H9 (cell line): ENCODE results near the gene KRT6C. TPM values are rescaled to one million over a fixed set of nuclear protein-coding genes. Genes with fewer than 3 reads are reported as not detected.
A peak's percentile ranks its signal among the peaks of the same experiment; 100 is the strongest.

Experiments
- DNase-seq: peaks from one replicate; pipeline ENCODE4 v3.0.0-alpha.2; 2017
- H2AFZ ChIP-seq: one replicate; pipeline ENCODE4 v1.6.1; 2013; ENCODE audit warnings: mild to moderate bottlenecking, low read length, control low read depth, moderate library complexity
- H2AK5ac ChIP-seq: 2 replicates; pipeline ENCODE4 v1.6.1; 2013; ENCODE audit warnings: low read length, control low read depth, mixed read lengths; ENCODE audit not compliant: insufficient read length
- H2BK120ac ChIP-seq: one replicate; pipeline ENCODE4 v1.6.1; 2013; ENCODE audit warnings: low read depth, mild to moderate bottlenecking, low read length, control low read depth, inconsistent platforms; ENCODE audit not compliant: poor library complexity, severe bottlenecking
- H2BK12ac ChIP-seq: 2 replicates; pipeline ENCODE4 v1.6.1; 2013; ENCODE audit warnings: low read length, control low read depth, mixed read lengths, low read depth; ENCODE audit not compliant: insufficient read length
- H2BK15ac ChIP-seq: 2 replicates; pipeline ENCODE4 v1.6.1; 2013; ENCODE audit warnings: low read depth, low read length, control low read depth
- H2BK20ac ChIP-seq: one replicate; pipeline ENCODE4 v1.6.1; 2013; ENCODE audit warnings: low read depth, mild to moderate bottlenecking, low read length, control low read depth, inconsistent platforms; ENCODE audit not compliant: poor library complexity, severe bottlenecking
- H2BK5ac ChIP-seq: 2 replicates; pipeline ENCODE4 v1.6.1; 2013; ENCODE audit warnings: low read length, control low read depth, mixed read lengths; ENCODE audit not compliant: insufficient read length
- H3K14ac ChIP-seq: 2 replicates; pipeline ENCODE4 v1.6.1; 2013; ENCODE audit warnings: low read length, control low read depth; ENCODE audit not compliant: insufficient read depth
- H3K18ac ChIP-seq: 2 replicates; pipeline ENCODE4 v1.6.1; 2013; ENCODE audit warnings: low read depth, mild to moderate bottlenecking, mixed read lengths, low read length, control low read depth; ENCODE audit not compliant: insufficient read length
- H3K23ac ChIP-seq: 2 replicates; pipeline ENCODE4 v1.6.1; 2013; ENCODE audit warnings: low read length, control low read depth, mixed read lengths, low read depth; ENCODE audit not compliant: insufficient read length
- H3K23me2 ChIP-seq: 2 replicates; pipeline ENCODE4 v1.6.1; 2013; ENCODE audit warnings: low read depth, mild to moderate bottlenecking, mixed read lengths, low read length, control low read depth; ENCODE audit not compliant: insufficient read length, poor library complexity, severe bottlenecking
- H3K27ac ChIP-seq: 2 replicates; pipeline ENCODE4 v1.5.1; 2013; ENCODE audit warnings: low read length, control low read depth, mixed read lengths, low read depth; ENCODE audit not compliant: insufficient read length
- H3K27me3 ChIP-seq: 2 replicates; pipeline ENCODE4 v1.6.1; 2013; ENCODE audit warnings: low read length, control low read depth, inconsistent platforms; ENCODE audit not compliant: insufficient read depth
- H3K4ac ChIP-seq: 2 replicates; pipeline ENCODE4 v1.6.1; 2013; ENCODE audit warnings: low read depth, mild to moderate bottlenecking, control low read depth, inconsistent platforms, low read length, moderate library complexity
- H3K4me1 ChIP-seq: 2 replicates; pipeline ENCODE4 v1.6.1; 2013; ENCODE audit warnings: low read length, control low read depth, inconsistent platforms; ENCODE audit not compliant: insufficient read depth
- H3K4me2 ChIP-seq: 2 replicates; pipeline ENCODE4 v1.6.1; 2013; ENCODE audit warnings: low read length, control low read depth, mixed read lengths; ENCODE audit not compliant: insufficient read length, insufficient read depth
- H3K56ac ChIP-seq: 2 replicates; pipeline ENCODE4 v1.6.1; 2013; ENCODE audit warnings: low read depth, mild to moderate bottlenecking, mixed read lengths, low read length, control low read depth; ENCODE audit not compliant: insufficient read length
- H3K79me1 ChIP-seq: 2 replicates; pipeline ENCODE4 v1.6.1; 2013; ENCODE audit warnings: low read depth, mild to moderate bottlenecking, moderate library complexity, low read length, control low read depth, inconsistent platforms; ENCODE audit not compliant: insufficient read depth, poor library complexity, severe bottlenecking
- H3K79me2 ChIP-seq: 2 replicates; pipeline ENCODE4 v1.6.1; 2013; ENCODE audit warnings: low read length, control low read depth, inconsistent platforms; ENCODE audit not compliant: insufficient read depth
- H3K9ac ChIP-seq: 2 replicates; pipeline ENCODE4 v1.6.1; 2013; ENCODE audit warnings: low read length, control low read depth, mixed read lengths; ENCODE audit not compliant: insufficient read length; ENCODE audit errors: extremely low read depth
- H3K9me3 ChIP-seq: one replicate; pipeline ENCODE4 v1.6.1; 2013; ENCODE audit warnings: low read depth, low read length, inconsistent platforms; ENCODE audit not compliant: control insufficient read depth
- H3T11ph ChIP-seq: one replicate; pipeline ENCODE4 v1.6.1; 2013; ENCODE audit warnings: mild to moderate bottlenecking, low read length, control low read depth, inconsistent platforms
- H4K20me1 ChIP-seq: one replicate; pipeline ENCODE4 v1.6.1; 2013; ENCODE audit not compliant: control insufficient read depth, insufficient read length, insufficient read depth
- H4K5ac ChIP-seq: 2 replicates; pipeline ENCODE4 v1.6.1; 2013; ENCODE audit warnings: low read depth, mild to moderate bottlenecking, mixed read lengths, low read length, control low read depth; ENCODE audit not compliant: insufficient read length
- H4K8ac ChIP-seq: replicated peaks from 2 replicates; pipeline ENCODE4 v1.6.1; 2013; ENCODE audit warnings: low read length, control low read depth, mixed read lengths, low read depth; ENCODE audit not compliant: insufficient read length
- H4K91ac ChIP-seq: 2 replicates; pipeline ENCODE4 v1.6.1; 2013; ENCODE audit warnings: low read depth, mild to moderate bottlenecking, moderate library complexity, mixed read lengths, low read length, control low read depth; ENCODE audit not compliant: insufficient read length
- H3K27ac Mint-ChIP-seq, 3 experiments: 2 replicates in 2 of 3; 3 replicates in 1 of 3; pipeline ENCODE4 v1.8.0; 2020 to 2021; ENCODE audit warnings: mixed read lengths in 3 of 3, mild to moderate bottlenecking in 1 of 3, moderate library complexity in 1 of 3
- H3K27me3 Mint-ChIP-seq: 2 replicates; pipeline ENCODE4 v1.8.0; 2021; ENCODE audit warnings: low read depth, mild to moderate bottlenecking, moderate library complexity, mixed read lengths
- H3K36me3 Mint-ChIP-seq, 3 experiments: 2 replicates in 2 of 3; 3 replicates in 1 of 3; pipeline ENCODE4 v1.8.0; 2020 to 2021; ENCODE audit warnings: low read depth in 3 of 3, mixed read lengths in 3 of 3; ENCODE audit not compliant: insufficient read depth in 1 of 3
- H3K4me1 Mint-ChIP-seq, 2 experiments: 2 replicates each; pipeline ENCODE4 v1.8.0; 2020; ENCODE audit warnings: mixed read lengths in 2 of 2
- H3K4me3 Mint-ChIP-seq, 2 experiments: 2 replicates in 1 of 2; 3 replicates in 1 of 2; pipeline ENCODE4 v1.8.0; 2020 to 2021; ENCODE audit warnings: mild to moderate bottlenecking in 2 of 2, mixed read lengths in 2 of 2, moderate library complexity in 1 of 2
- H3K9me3 Mint-ChIP-seq, 2 experiments: 2 replicates in 1 of 2; 3 replicates in 1 of 2; pipeline ENCODE4 v1.8.0; 2020; ENCODE audit warnings: mild to moderate bottlenecking in 2 of 2, mixed read lengths in 2 of 2, moderate library complexity in 1 of 2
- CTCF ChIP-seq: fragments of 200-600 bp; sonication (generic); conservative IDR thresholded peaks from 3 replicates; pipeline ENCODE4 v1.8.0; 2021; ENCODE audit warnings: antibody characterized with exemption, mild to moderate bottlenecking
- WGBS: extraction: QIAGEN DNeasy Blood & Tissue Kit; methylation state at CpG from one replicate; pipeline ENCODE4 v1.1.7; 2013; ENCODE audit warnings: missing lambda C conversion rate, low lambda C conversion rate, mixed read lengths; ENCODE audit not compliant: insufficient read length; ENCODE audit errors: extremely low coverage; 5-methylcytosine and 5-hydroxymethylcytosine counted together
- total RNA-seq: library from RNA; stranded (reverse); gene quantifications from 2 replicates; pipeline ENCODE4 v1.2.1, GENCODE V29; 2021

The KRT6C gene
- total RNA-seq, 1 experiment from 2014 or later: not detected

GRCh38 chr12:52521568-52522266 lies 48.1 kb upstream of the KRT6C start:
- H2BK12ac ChIP-seq: no peak overlapping the region
- no peak overlapping the region for H3K9ac ChIP-seq
- no peaks in the 10 kb centered on the region for H4K20me1 ChIP-seq
- Mint-ChIP-seq H3K27me3 (peaks cover 3% of the 10 kb centered on the region), H3K9me3 (no peaks in the 10 kb centered on the region; a peak in 1 of 5 replicates), H3K36me3 (no peaks in the 10 kb centered on the region), H3K4me3 (no peak overlapping the region; a peak in 1 of 5 replicates), H3K27ac (no peak overlapping the region; a peak in 2 of 7 replicates), H3K4me1 (peaks cover 15 to 20% of the 10 kb centered on the region in 2 experiments)
- DNase-seq: peak; percentile 42
- no peak overlapping the region for H3K4ac ChIP-seq
- TF ChIP-seq CTCF: no peak
- 0 out of 2 replicates have a peak overlapping the region, but pooled peaks have one; percentile 50 for H3K14ac ChIP-seq
- H3K27me3 ChIP-seq: no peaks in the 10 kb centered on the region
- no peaks in the 10 kb centered on the region for H3K23me2 ChIP-seq
- no peaks in the 10 kb centered on the region for H3K4me1 ChIP-seq
- no peak overlapping the region for H2AFZ ChIP-seq
- H3K9me3 ChIP-seq: no peaks in the 10 kb centered on the region
- H3K79me2 ChIP-seq: no peaks in the 10 kb centered on the region
- no peak overlapping the region for H3T11ph ChIP-seq
- H2BK5ac ChIP-seq: no peak overlapping the region
- no peak overlapping the region for H2BK120ac ChIP-seq
- H3K27ac ChIP-seq: no peak overlapping the region
- no peak overlapping the region for H3K4me2 ChIP-seq
- no CpG with 5 or more reads among the region's 10 CpGs for WGBS
- no peak overlapping the region for H4K91ac ChIP-seq
- H3K79me1 ChIP-seq: no peaks in the 10 kb centered on the region
- H2BK15ac ChIP-seq: no peak overlapping the region
- no peak overlapping the region for H3K18ac ChIP-seq
- H3K23ac ChIP-seq: no peak overlapping the region
- H2AK5ac ChIP-seq: no peak overlapping the region
- H4K5ac ChIP-seq: no peak overlapping the region
- no peak overlapping the region for H2BK20ac ChIP-seq
- H4K8ac ChIP-seq: no peak overlapping the region
- H3K56ac ChIP-seq: no peak overlapping the region
